Activated CD8-positive, alpha-beta T cell treated with anti-CD3 and anti-CD28 coated beads, Interleukin-2, amount 10 ng/mL, durations not matched to agents 7 days and 5 days (primary cell): ENCODE data around the gene DOCK3. TPM values are rescaled to one million over a fixed set of nuclear protein-coding genes. Genes with fewer than 3 reads are reported as not detected.

Source experiments
- ATAC-seq: fragments of 150-1000 bp; cut with Tn5 transposase; one replicate; pipeline ENCODE4 v1.10.0; 2021; ENCODE audit warnings: moderate library complexity
- CTCF ChIA-PET: fragments of 350-600 bp; sonication (Branson Sonifier 250); formaldehyde crosslinking; loops from one replicate; lab custom pipeline; 2021; ENCODE audit warnings: antibody characterized with exemption; lab: Charles Lee
- POLR2A ChIA-PET: fragments of 350-600 bp; sonication (Branson Sonifier 250); formaldehyde crosslinking; loops from one replicate; lab custom pipeline; 2021; ENCODE audit warnings: antibody characterized with exemption; lab: Charles Lee
- DNase-seq: peaks from one replicate; pipeline ENCODE4 v3.0.0-alpha.2; 2020
- H3K27ac Mint-ChIP-seq: one replicate; pipeline ENCODE4 v1.8.0; 2021; ENCODE audit warnings: mild to moderate bottlenecking, mixed read lengths
- H3K27me3 Mint-ChIP-seq: one replicate; pipeline ENCODE4 v1.8.0; 2021; ENCODE audit warnings: low read depth, mixed read lengths
- H3K36me3 Mint-ChIP-seq: one replicate; pipeline ENCODE4 v1.8.0; 2021; ENCODE audit warnings: low read depth, mixed read lengths
- H3K4me1 Mint-ChIP-seq: one replicate; pipeline ENCODE4 v1.8.0; 2021; ENCODE audit warnings: low read depth, mixed read lengths
- H3K4me3 Mint-ChIP-seq: one replicate; pipeline ENCODE4 v1.8.0; 2021; ENCODE audit warnings: mild to moderate bottlenecking, mixed read lengths
- H3K9me3 Mint-ChIP-seq: one replicate; pipeline ENCODE4 v1.8.0; 2022; ENCODE audit warnings: mixed read lengths; ENCODE audit not compliant: insufficient read depth
- total RNA-seq, 2 experiments: library from RNA; stranded (reverse); gene quantifications; one replicate each; pipeline ENCODE4 v1.2.3, GENCODE V29; 2021

The DOCK3 gene
- total RNA-seq, 2 experiments from 2014 or later: 3.2 to 3.4 TPM

- Mint-ChIP-seq H3K9me3 (no peaks in the 10 kb centered on the region), H3K27me3 (no peaks in the 10 kb centered on the region), H3K4me3 (no peak overlapping the region), H3K27ac (peak overlapping the region; percentile 66), H3K4me1 (peaks cover 64% of the 10 kb centered on the region), H3K36me3 (peaks cover 58% of the 10 kb centered on the region)
- ATAC-seq (no peak), DNase-seq (no peak)
- CTCF ChIA-PET: interaction anchor here (0.9 kb wide), 1 partner anchor 40 kb away, joined by 4 read pairs; no protein-coding TSS in a partner anchor
- POLR2A ChIA-PET: interaction anchor here (1.1 kb wide), 1 partner anchor 773 kb away, joined by 3 read pairs; no protein-coding TSS in a partner anchor
Observed at GRCh38 chr3:51393564-51393963, 718.8 kb downstream of the DOCK3 start.

GRCh38 chr3:51394541-51394940 is 719.8 kb downstream of the DOCK3 start:
- H3K27ac Mint-ChIP-seq: peak overlapping the region; percentile 58
- peaks cover 56% of the 10 kb centered on the region for H3K4me1 Mint-ChIP-seq
- CTCF ChIA-PET: no interaction called here

GRCh38 chr3:51395493-51396213 is 720.9 kb downstream of the DOCK3 start:
- CTCF ChIA-PET: interaction anchor here (1.2 kb wide), 1 partner anchor 11 kb away, joined by 4 read pairs; the partner anchor contains the start of gene MANF
- no peak overlapping the region for H3K4me3 Mint-ChIP-seq
- H3K27ac Mint-ChIP-seq: no peak overlapping the region
- peaks cover 48% of the 10 kb centered on the region for H3K4me1 Mint-ChIP-seq
- no peaks in the 10 kb centered on the region for H3K9me3 Mint-ChIP-seq
- ATAC-seq (no peak), DNase-seq (no peak)
- H3K27me3 Mint-ChIP-seq: no peaks in the 10 kb centered on the region
- peaks cover 60% of the 10 kb centered on the region for H3K36me3 Mint-ChIP-seq
- POLR2A ChIA-PET: interaction anchor here (0.6 to 1.8 kb wide), 3 partner anchors 10 to 822 kb away, joined by 3 to 8 read pairs (median 3); partner anchors contain the start of gene MANF

More at GRCh38 chr3:51394541-51394940, 719.8 kb downstream of the DOCK3 start:
- no peaks in the 10 kb centered on the region for H3K9me3 Mint-ChIP-seq
- ATAC-seq (no peak), DNase-seq (no peak)
- no peaks in the 10 kb centered on the region for H3K27me3 Mint-ChIP-seq
- H3K4me3 Mint-ChIP-seq: no peak overlapping the region
- POLR2A ChIA-PET: interaction anchor here (1.8 kb wide), 1 partner anchor 9 kb away, joined by 8 read pairs; the partner anchor contains the start of gene MANF
- peaks cover 54% of the 10 kb centered on the region for H3K36me3 Mint-ChIP-seq

GRCh38 chr3:51396401-51396800 is 721.7 kb downstream of the DOCK3 start:
- H3K4me1 Mint-ChIP-seq: peaks cover 45% of the 10 kb centered on the region
- H3K9me3 Mint-ChIP-seq: no peaks in the 10 kb centered on the region
- H3K4me3 Mint-ChIP-seq: no peak overlapping the region
- H3K27me3 Mint-ChIP-seq: no peaks in the 10 kb centered on the region
- no peak for DNase-seq
- H3K27ac Mint-ChIP-seq: peak overlapping the region; percentile 62
- POLR2A ChIA-PET: interaction anchor here (0.8 to 1.0 kb wide), 2 partner anchors 11 to 276 kb away, joined by 3 read pairs; partner anchors contain the start of gene MANF
- peaks cover 60% of the 10 kb centered on the region for H3K36me3 Mint-ChIP-seq
- CTCF ChIA-PET: interaction anchor here (1.2 kb wide), 1 partner anchor 11 kb away, joined by 4 read pairs; the partner anchor contains the start of gene MANF
- no peak for ATAC-seq

GRCh38 chr3:51397392-51397791 is 722.7 kb downstream of the DOCK3 start:
- ChIA-PET POLR2A (interaction anchor here (0.6 to 1.0 kb wide), 3 partner anchors 12 to 730 kb away, joined by 3 read pairs; partner anchors contain the start of gene MANF), CTCF (interaction anchor here (0.7 to 1.6 kb wide), 3 partner anchors 8 to 25 kb away, joined by 3 to 4 read pairs (median 3); no protein-coding TSS in a partner anchor)
- ATAC-seq: no peak
- Mint-ChIP-seq H3K4me3 (no peak overlapping the region), H3K4me1 (peaks cover 42% of the 10 kb centered on the region), H3K27me3 (no peaks in the 10 kb centered on the region), H3K9me3 (no peaks in the 10 kb centered on the region), H3K36me3 (peaks cover 60% of the 10 kb centered on the region), H3K27ac (no peak overlapping the region)
- DNase-seq: no peak

- DNase-seq: no peak
- peaks cover 33% of the 10 kb centered on the region for H3K4me1 Mint-ChIP-seq
- H3K4me3 Mint-ChIP-seq: no peak overlapping the region
- no peaks in the 10 kb centered on the region for H3K9me3 Mint-ChIP-seq
- peaks cover 57% of the 10 kb centered on the region for H3K36me3 Mint-ChIP-seq
- POLR2A ChIA-PET: interaction anchor here (0.6 kb wide), 1 partner anchor 39 kb away, joined by 4 read pairs; no protein-coding TSS in a partner anchor
- no peak overlapping the region for H3K27ac Mint-ChIP-seq
- no peak for ATAC-seq
- no peaks in the 10 kb centered on the region for H3K27me3 Mint-ChIP-seq
- CTCF ChIA-PET: interaction anchor here (0.9 to 1.6 kb wide), 3 partner anchors 10 to 36 kb away, joined by 3 to 6 read pairs (median 4); no protein-coding TSS in a partner anchor
Observed at GRCh38 chr3:51398595-51399310, 724.0 kb downstream of the DOCK3 start.

- Mint-ChIP-seq H3K9me3 (no peaks in the 10 kb centered on the region), H3K36me3 (peaks cover 48% of the 10 kb centered on the region), H3K27me3 (no peaks in the 10 kb centered on the region), H3K4me3 (no peak overlapping the region), H3K27ac (peak overlapping the region; percentile 64), H3K4me1 (peaks cover 27% of the 10 kb centered on the region)
- DNase-seq (no peak), ATAC-seq (no peak)
- ChIA-PET CTCF (no interaction called here), POLR2A (no interaction called here)
Observed at GRCh38 chr3:51400166-51400565, 725.4 kb downstream of the DOCK3 start.

DNA sequence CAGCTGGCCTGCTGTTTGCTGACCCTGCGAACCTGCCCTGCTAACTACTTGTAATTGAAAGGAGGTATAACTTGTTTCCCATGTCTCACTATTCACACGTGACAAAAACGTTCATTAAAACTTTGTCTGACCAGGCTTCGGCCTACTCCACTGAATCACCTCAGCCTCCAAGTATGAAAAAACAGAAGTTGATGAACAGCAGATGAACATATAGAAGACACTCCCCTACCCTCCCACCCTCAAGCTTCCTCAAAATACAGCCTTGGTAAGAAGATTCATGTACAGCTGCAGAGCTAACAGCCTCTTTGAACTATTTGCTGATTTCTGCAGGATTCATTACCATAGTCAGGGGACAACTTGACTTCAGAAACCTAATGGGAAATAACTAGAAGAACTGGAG is 727.0 kb downstream of the DOCK3 start:
- peaks cover 15% of the 10 kb centered on the region for H3K4me1 Mint-ChIP-seq
- H3K27ac Mint-ChIP-seq: no peak overlapping the region
- no peak overlapping the region for H3K4me3 Mint-ChIP-seq
- H3K27me3 Mint-ChIP-seq: no peaks in the 10 kb centered on the region
- no peak for DNase-seq
- ChIA-PET CTCF (interaction anchor here (0.8 kb wide), 1 partner anchor 19 kb away, joined by 3 read pairs; no protein-coding TSS in a partner anchor), POLR2A (no interaction called here)
- no peaks in the 10 kb centered on the region for H3K9me3 Mint-ChIP-seq
- peaks cover 48% of the 10 kb centered on the region for H3K36me3 Mint-ChIP-seq
- no peak for ATAC-seq

- no peaks in the 10 kb centered on the region for H3K27me3 Mint-ChIP-seq
- no peak for DNase-seq
- ChIA-PET POLR2A (interaction anchor here (0.7 kb wide), 1 partner anchor 937 kb away, joined by 3 read pairs; no protein-coding TSS in a partner anchor), CTCF (interaction anchor here (1.5 to 3.4 kb wide), 2 partner anchors 13 to 31 kb away, joined by 4 to 21 read pairs; partner anchors contain the start of gene RBM15B)
- H3K9me3 Mint-ChIP-seq: no peaks in the 10 kb centered on the region
- H3K4me1 Mint-ChIP-seq: peaks cover 14% of the 10 kb centered on the region
- peak overlapping the region; percentile 58 for H3K27ac Mint-ChIP-seq
- peaks cover 44% of the 10 kb centered on the region for H3K36me3 Mint-ChIP-seq
- ATAC-seq: no peak
- no peak overlapping the region for H3K4me3 Mint-ChIP-seq
Observed at GRCh38 chr3:51403675-51404074, 728.9 kb downstream of the DOCK3 start.

DNA sequence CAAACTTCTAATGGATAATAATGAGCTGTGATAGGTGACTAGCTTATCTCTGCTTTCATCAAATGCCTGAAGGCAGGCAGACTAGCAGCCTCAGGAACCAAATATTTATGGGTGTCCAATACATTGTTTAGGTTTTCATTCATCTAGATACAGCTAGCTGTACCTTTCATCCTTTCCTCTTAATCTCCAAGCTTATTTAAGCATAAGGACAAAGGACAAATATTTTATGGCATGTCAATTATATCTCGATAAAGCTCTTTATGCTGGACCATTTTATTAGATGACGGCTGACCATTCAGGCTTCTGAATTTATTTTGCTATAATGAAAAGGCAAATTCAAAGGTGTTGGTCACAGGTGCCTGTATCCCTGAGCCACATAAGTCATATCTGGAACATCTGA is 733.3 kb downstream of the DOCK3 start:
- Mint-ChIP-seq H3K9me3 (no peaks in the 10 kb centered on the region), H3K36me3 (peaks cover 43% of the 10 kb centered on the region), H3K4me1 (peaks cover 12% of the 10 kb centered on the region), H3K27ac (no peak overlapping the region), H3K4me3 (no peak overlapping the region), H3K27me3 (no peaks in the 10 kb centered on the region)
- POLR2A ChIA-PET: interaction anchor here (0.6 kb wide), 1 partner anchor 65 kb away, joined by 3 read pairs; no protein-coding TSS in a partner anchor
- DNase-seq (no peak), ATAC-seq (no peak)
- CTCF ChIA-PET: interaction anchor here (1.0 kb wide), 1 partner anchor 31 kb away, joined by 3 read pairs; no protein-coding TSS in a partner anchor

- no peaks in the 10 kb centered on the region for H3K9me3 Mint-ChIP-seq
- H3K4me3 Mint-ChIP-seq: no peak overlapping the region
- CTCF ChIA-PET: interaction anchor here (0.7 to 1.8 kb wide), 4 partner anchors 12 to 30 kb away, joined by 3 to 4 read pairs (median 3); no protein-coding TSS in a partner anchor
- peaks cover 9% of the 10 kb centered on the region for H3K4me1 Mint-ChIP-seq
- no peak for ATAC-seq
- H3K36me3 Mint-ChIP-seq: peaks cover 43% of the 10 kb centered on the region
- no peak overlapping the region for H3K27ac Mint-ChIP-seq
- POLR2A ChIA-PET: no interaction called here
- H3K27me3 Mint-ChIP-seq: no peaks in the 10 kb centered on the region
- no peak for DNase-seq
Observed at GRCh38 chr3:51408813-51409212, 734.1 kb downstream of the DOCK3 start.
